DMS79 treated with DMSO at 0.1 percent for 48 hours (cell line): ENCODE results near the gene GRAMD1B.

Source experiments
- DNase-seq: peaks from one replicate; lab custom pipeline; 2025; lab: John Stamatoyannopoulos, UW

The GRAMD1B gene

DNA sequence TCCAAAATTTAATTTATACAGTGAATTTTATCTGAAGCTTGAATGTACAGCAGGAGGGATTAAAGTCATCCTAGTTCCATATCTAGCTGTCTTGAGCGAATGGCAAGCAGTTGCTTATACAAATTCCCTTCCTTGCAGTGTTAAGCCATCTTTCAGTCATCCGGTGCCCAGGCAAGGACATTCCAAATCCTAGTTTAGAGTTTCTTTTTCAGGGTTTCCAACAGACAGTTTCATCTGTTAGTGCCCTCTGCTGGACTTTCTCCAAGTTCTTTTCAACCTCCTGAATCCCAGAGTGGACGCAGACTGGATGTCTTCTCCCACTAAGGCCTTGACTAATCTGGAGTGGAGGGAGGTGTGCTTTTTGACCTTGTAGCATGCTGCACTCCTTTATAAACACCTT, 45.4 kb downstream of the GRAMD1B start:
- peak; percentile 81 for DNase-seq

DNA sequence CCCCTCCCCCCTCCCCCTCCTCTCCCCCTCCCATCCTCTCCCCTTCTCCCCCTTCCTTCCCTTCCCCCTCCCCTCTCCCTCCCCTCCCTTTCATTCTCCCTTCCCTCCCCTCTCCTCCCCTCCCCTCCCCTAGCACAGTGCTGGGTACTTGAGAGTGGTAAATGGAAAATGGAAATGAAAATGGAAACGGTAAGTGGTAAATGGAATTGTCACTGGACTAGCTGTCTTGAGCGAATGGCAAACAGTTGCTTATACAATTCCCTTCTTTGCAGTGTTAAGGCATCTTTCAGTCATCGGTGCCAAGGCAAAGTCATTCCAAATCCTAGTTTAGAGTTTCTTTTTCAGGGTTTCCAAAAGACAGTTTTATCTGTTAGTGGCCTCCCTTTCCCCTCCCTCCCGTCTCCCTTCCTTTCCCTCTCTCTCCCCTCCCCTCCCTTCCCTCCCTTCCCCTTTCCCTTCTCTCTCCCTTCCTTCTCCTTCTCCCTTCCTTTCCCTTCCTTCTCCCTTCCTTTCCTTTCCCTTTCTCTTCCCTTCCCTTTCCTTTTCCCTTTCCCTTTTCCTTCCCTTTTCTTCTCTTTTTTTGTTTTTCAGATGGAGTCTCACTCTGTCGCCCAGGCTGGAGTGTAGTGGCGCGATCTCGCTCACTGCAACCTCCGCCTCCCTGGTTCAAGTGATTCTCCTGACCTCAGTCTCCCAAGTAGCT, 47.3 kb downstream of the GRAMD1B start:
- DNase-seq, result no peak

DNA sequence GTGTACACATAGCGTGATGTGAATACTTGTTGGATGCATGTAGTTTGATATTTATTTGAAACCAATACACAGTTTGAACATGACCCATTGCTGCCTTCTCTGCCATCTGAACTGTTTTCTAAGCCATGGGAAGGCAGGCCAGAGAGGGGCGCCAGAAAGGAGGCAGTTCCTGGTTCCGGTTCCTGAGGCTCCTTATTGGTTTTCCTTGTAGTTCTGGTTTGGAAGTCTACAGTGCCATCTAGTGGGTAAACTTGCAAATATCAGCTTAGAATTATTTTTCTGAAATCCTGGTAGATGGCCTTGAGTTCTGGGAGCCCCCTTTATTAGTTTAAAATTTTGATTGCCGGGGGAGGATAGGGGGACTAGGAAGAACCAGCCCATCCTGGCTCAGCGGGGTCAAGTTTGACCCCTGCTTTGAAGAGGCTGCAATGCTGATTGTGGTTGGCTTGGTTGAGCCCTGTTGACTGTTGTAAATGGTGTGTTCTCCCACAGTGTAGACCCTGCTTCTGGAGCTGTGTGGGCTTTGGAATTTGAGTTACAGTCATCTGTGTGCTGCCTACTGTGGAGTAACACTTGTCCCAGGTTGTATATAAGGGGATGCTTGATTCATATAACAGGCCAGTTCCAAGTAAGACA, 48.4 kb downstream of the GRAMD1B start:
- peak; percentile 94 for DNase-seq

DNA sequence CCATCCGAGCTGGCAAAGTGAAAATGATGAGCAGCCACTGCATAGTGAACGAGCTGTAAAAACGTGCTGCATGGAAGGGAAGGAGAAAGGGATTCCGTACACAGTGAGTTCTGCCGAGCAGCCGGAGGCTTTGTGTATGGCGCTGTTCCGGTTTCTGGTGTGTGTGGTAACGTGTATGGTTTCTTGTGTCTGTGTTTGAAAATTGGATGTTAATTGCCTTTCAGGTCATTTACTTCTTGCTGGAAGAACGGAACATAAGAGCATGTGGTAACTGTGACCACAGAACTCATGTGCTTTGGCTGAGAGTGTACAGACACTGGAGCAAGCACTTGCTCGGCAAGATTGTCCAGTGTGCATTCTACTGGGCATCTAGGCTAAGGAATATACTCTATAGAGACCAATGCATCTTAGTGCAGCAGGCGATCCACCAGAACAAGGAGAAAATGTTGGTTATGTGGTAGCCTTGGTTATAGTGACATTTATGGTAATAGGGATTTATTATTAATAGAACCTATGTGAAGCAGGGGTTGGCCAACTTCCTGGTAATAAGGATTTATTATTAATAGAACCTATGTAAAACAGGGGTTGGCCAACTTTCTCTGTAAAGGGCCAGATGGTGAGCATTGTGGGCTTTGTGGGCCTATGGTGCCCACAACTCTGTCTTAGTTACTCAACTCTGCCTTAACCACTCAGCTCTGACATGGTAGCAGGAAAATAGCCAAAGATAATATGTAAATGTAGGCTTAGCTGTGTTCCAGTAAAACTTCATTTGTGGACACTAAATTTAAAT, 49.2 kb downstream of the GRAMD1B start:
- no peak for DNase-seq

DNA sequence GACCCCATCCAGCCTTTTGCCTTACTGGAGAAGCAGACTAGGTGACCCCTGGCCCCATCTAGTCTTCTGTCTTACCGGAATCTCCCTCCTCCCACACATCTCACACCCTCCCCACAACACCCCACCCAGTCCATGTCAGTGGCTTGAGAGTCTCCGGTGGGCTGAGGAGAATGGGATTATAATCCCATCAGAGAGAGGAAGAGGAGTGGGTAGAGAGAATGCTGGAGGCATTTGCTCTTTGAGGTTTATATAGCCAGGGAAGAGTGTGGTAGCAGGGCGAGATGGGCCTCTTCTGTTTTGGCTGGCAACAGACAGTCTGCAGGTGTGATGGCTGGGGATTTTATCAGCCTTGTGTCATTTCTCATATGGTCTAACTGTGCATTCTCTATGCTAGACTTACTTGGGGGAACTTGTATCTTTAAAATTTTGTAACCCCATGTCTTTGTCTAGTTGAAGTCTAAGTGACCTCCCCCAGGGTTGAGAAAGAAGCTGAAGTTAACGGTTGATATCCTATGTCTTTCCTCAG, 50.3 kb downstream of the GRAMD1B start:
- DNase-seq, result no peak

DNA sequence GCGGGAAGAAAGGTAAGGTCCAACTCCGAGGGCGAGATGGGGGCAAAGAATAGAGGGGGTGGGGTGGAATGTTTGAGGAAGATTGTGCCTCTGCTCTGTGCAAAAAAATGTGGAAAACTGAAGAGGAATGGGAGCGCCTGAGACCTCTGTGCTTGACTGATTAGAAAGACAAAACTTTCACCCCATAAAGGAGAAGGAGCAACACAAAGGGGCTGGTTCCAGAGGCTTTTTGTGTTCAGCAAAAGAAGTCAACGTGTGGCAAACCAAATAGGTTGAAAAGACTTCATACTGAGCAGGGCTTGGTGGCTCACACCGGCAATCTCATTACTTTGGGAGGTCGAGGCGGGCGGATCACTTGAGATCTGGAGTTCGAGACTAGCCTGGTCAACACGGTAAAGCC, 50.8 kb downstream of the GRAMD1B start:
- no peak for DNase-seq

DNA sequence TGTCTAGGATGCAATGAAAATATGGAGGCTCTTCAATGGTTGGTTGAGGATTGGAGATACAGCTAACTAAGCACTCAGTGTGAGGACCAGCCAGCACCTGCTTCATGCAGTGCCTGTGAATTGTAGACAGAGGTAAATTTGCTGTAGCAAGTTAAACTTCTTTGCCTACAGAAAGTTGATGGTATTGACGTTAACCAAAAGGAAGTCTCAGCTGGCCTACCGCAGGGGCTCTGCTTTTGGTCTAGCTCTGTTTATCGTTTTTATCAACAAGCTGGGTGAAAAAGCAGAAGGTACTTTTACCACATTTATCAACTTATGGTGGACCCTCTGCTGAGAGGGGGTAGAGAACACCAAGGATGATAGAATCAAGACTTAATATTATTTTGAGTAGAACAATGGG, 51.6 kb downstream of the GRAMD1B start:
- DNase-seq, result no peak

DNA sequence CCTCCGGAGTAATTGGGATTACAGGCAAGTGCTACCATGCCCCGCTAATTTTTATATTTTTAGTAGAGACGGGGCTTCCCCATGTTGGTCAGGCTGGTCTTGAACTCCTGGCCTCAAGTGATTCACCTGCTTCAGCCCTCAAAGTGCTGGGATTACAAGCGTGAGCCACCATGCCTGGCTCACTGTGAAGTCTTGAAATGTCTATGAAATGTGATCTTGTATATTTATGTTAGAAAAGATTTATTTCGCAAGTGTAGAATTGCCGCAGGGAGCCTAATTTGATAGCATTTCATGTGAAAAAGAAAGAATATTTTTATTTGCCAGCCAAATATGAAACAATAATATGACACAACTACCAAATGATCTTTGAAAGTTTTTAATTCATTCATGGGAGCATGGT, 52.1 kb downstream of the GRAMD1B start:
- DNase-seq, result no peak

DNA sequence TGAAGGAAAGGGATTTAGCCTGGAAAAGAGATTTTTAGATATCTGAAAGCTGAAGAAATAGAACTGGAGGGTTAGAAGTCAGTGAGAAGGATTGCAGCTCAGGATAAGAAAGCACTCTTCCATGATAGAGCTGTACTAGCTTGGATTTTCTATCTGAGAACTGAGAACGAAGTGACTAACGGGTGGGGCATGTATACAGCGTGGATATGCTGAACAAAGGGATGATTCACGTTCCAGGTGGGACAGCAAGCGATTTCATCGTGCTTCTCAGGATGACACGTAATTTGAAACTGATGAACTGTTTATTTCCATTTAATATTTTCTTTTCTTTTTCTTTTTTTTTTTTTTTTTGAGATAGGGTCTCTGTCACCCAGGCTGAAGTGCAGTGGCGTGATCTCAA, 53.0 kb downstream of the GRAMD1B start:
- no peak for DNase-seq

DNA sequence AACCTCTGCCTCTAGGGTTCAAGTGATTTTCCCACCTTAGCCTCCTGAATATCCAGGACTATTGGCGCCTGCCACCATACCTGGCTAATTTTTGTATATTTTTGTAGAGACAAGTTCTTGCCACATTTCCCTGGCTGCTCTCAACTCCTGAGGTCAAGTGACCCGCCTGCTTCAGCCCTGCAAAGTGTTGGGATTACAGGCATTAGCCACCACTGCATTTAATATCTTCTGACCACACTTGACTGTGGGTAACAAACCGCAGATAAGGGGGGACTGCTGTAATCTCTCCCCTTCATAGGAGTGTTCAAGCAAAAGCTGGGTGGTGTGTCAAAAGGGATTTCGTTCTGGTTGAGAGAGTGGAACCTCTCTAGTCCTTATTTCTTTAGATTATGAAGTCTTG, 53.4 kb downstream of the GRAMD1B start:
- DNase-seq, result no peak

DNA sequence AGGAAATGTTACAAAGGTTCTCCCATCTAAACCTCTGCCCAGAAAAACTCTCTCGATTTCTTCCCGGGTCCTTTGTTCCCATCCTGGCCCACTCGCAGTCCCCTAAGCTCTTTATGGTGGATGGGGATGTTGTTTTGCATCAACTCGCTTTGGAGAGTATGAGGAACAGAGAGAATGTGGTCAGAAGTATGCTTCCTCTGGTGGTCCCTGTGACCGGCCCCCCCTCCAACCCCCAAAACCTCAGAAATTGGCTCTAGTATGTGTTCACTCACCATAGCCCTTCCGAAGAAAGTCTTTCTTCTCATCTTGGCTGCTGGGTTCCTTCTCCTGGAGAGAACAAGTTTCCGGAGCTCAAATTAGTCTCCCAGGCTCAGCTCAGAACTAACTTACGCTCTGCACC, 54.4 kb downstream of the GRAMD1B start:
- no peak for DNase-seq

DNA sequence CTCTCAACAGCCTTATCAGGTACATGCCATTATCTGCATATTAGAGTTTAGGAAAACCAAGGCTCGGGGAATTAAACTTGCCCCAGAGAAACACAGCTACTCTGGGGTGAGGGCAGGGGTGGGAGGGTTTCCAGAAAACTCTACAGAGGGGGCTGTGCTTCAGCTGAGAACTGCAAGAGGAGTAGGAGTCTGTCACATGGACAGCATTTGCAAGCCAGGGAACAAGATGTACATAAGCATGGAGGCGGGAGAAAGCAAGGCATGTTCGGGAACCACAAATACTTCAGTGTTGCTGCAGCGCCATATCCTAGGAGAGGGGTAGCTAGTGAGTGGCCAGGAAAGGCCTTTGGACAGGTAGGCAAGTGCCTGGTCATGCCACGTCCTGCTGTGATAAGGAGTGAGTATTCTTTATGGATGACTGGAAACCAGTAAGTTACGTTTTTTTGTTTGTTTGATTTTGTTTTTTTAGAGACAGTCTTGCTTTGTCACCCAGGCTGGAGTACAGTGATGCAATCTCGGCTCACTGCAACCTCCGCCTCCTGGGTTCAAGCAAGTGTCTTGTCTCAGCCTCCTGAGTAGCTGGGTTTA, 57.2 kb downstream of the GRAMD1B start:
- peak; percentile 47 for DNase-seq

DNA sequence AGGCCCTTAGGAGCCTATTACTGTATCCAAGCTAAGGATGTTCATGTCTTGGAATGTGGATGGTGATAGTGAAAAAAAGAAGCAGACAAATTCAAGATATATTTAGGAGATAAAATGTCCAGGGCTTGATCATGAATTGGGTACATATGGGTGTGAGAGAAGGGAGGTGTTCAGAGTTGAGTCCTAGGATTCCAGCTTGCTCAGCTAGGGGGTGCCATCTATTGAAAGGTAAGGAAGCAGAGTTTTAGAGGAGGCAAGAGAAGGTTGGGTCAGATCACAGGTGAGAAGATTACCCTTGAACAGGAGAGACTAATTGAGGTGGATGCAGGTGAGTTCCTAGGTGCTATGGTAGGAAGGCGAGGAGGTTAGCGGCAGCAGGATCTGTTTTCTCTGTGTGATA, 60.5 kb downstream of the GRAMD1B start:
- no peak for DNase-seq

DNA sequence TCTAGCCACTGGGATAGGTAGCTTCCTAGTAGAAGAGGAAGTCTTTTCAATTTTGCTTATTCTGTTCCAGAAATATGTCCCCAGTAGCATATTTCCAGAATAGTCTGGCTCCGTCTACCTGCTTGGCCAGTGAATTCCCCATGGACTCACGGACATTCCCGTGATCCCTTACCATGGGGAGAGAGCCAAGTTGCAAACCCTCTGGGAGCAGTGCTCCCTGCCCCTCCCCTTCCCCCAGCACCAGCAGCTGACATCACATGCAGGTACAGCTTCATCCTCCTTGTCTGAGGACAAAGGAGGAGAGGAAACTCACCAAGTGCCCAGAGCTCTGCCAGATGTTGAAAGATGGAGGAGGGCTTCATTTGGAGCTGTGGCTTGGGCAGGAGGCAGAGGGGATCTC, 61.2 kb downstream of the GRAMD1B start:
- no peak for DNase-seq

DNA sequence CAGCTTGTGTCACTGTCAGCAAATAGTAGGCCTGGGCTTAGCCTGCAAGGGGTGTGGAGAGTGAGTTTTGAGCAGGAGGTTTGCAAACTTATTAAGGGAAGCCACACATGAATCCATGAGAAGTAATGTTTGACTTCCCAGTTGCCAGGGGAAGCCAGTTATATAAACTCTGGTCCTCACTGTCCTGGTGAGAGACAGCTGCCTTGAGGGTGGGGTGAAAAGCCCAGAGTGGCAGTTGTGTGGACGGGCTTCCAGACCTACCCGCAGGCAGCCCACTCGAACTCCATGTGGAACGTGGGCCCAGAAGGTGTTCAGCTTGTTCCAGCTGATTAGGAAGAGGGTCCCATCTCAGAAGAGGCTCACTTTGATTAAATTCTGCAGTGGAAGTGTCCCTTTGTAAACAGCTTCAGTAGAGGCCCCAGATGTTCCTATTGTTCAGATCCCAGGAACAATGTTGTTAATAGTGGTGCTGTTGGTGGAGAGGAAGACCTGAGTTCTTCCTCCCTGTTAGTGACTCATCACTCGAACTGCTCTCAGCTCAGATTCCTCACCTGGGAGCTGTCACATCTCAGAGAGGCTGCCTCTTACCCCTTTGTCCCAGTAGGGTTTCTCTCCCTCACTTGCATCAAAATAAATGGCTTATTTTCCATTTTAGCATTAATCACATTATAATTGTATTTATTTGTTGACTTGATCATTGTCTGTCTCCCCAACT, 63.4 kb downstream of the GRAMD1B start:
- DNase-seq, result no peak

DNA sequence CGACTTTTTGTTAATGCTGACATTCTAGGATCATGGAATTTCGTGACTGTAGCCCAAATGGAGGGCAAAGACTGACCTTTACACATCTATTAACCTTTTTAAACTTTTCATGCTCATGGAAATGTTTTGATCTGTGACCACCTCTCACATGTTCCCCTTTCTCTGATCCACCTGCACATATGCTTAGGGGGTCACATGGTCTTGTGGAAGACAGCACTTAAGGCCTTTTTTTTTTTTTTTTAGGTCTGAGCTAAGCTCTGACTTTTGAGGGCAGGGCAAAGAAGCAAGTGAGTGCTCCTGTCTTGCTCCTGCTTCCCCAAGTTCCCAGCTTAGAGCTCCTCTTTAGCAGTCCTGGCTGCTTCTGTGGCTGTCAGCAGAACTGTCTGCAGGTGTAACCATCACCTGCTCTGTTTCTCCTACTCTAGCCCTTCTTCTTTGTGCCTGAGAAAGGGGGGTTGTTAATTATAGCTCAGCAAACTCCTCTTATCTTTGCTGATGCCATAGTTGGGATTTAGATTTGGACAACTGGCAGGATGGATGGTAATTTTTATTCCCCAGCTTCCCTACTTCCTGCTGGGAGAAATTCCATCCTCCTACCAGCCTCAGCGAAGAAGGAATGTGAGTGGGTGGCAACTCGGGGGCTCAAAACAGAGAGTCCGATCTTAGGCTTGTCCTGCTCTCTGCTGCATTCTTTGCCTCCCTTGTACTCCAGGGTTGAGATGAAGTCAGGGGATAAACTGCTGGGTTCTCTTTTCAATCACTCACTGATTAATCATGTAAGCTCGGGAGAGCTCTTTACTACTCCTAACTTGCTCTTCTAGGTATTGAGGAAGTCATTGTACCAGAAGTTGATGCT, 64.4 kb downstream of the GRAMD1B start:
- DNase-seq, result no peak

DNA sequence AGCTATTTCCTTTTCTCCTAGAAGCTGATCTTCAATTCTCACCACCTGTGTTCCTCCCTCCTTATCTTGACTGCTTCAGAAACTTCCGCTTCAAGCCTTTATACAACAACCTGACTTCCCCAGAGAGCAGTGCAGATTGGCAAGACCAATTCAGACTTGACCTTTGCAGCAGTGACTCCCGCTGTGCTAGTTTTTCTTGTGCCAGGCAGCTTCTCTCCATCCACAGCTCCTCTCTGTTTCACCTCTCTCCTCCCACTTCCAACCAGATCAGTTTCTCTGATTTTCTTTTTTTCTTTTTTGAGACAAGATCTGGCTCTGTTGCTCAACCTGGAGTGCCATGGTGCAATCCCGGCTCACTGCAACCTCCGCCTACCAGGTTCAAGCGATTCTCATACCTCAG, 74.3 kb downstream of the GRAMD1B start:
- DNase-seq, result no peak

DNA sequence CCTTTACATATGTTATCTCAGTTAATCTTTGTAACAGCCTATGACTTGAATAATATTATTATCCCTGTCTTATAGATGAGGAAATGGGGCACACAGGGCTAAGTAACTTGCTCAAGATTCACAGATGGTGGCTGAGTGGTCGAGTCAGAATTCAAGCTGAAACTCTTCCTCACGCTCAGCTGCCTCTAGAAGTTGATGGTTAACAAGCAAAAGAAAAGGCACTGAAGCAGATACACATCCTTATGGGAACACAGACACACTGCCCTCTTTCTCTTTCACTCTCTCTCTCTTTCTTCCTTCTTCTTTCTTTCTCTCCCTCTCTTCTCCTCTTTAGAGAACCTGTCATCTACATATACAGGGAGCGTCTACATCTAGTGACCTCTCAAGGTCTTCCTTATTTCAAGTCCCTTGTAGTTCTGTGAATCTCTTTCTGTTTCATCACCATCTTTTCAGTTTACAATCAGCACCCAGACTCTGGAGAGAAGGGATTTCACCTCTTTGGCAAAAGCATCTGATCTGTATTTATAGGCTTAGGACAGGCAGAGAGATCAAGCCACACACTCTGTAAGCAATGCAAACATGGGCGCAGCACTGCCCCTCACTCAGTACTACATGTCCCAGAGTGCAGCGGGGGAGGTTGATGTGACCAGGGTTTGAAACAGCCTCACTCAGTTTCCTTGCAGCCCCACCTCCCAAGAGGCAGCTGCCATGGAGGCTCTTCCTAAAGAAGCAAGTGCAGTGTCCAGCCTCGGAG, 75.7 kb downstream of the GRAMD1B start:
- peak; percentile 76 for DNase-seq

DNA sequence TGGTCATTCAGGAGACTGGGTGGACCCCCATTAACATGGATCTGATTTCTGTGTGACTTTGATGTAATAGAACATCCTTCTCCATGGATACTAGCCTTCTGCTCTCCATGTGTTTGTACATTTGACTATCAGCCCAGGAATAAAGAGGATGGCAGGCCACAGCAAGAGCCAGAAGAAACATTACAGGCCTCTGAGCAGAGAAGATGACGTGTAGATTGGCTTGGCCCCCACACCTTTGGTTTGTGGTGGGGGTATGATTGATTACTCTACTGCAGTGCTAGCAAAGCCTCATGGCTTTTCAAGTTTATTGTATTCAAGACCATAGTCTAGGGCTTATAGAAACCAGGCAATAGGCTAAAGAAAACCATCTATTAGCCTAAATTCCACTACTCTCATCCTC, 77.0 kb downstream of the GRAMD1B start:
- no peak for DNase-seq
